Lower leg skin (tissue), 3 donors: ENCODE data around the gene UBASH3A.

ENCODE experiments used
- CTCF ChIP-seq, 3 donors: fragments of 450-650 bp; IDR thresholded peaks; one replicate each; pipeline ENCODE4 v1.5.1; 2016; ENCODE audit warnings: antibody characterized with exemption in 3 of 3, mild to moderate bottlenecking in 3 of 3, moderate library complexity in 2 of 3
- POLR2A ChIP-seq, 2 donors: fragments of 450-650 bp; IDR thresholded peaks; one replicate each; pipeline ENCODE4 v1.6.1; 2016 to 2017; ENCODE audit warnings: antibody characterized with exemption in 2 of 2, mild to moderate bottlenecking in 1 of 2, moderate library complexity in 1 of 2

- TF ChIP-seq CTCF (IDR thresholded peaks at IDR 0.05) (no peak), POLR2A (IDR thresholded peaks at IDR 0.05) (no peak)
These were observed 1.6 kb downstream of the UBASH3A start for GRCh38 chr21:42405064-42406013.
